GM18508 (cell line): Measurements from ENCODE around the gene POLR3GL.

ENCODE experiments used
- ATAC-seq: cut with Tn5 transposase; IDR thresholded peaks from one replicate; pipeline ENCODE4 v1.9.1; 2021; ENCODE audit warnings: moderate number of reproducible peaks; ENCODE audit not compliant: insufficient read depth, unreplicated experiment

POLR3GL gene

GRCh38 chr1:145946477-145946986, 18.0 kb upstream of the POLR3GL start:
- no peak for ATAC-seq

DNA sequence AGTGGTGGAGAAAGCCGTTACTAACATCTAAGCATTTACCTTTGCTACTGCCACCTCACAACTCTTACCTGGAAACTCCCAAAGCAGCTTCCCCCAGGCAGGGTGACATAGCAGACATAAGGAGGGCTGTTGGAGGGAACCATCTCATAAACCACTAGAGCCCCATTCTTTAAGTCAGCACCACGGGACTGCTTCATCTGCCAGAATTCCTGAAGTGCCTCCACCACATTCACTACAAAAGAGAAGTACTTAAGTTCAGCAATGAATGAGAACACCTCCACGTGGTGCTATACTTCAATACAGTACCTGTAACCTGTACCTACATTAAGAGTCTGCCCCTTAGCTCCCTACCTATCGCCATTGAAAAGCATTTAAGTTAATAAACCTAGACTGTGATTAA, 16.9 kb upstream of the POLR3GL start:
- ATAC-seq = no peak

DNA sequence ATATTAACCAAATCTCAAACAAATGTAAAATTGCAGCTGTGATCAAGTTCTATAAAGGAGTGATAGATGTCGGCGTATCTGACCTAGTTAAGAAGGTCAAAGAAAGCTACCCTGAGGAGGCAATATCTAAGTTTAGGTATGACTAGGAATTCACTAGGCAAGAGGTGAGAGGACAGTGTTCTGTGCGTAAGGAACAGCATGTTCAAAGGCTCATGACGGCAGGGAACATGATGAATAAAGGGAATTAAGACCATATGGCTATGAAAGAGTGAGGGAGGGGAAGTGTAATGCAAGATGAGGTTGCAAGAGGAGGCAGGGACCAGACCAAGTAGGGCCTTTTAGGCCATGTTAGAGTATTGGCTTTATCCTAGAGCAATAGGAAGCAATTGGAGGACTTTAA, 15.3 kb upstream of the POLR3GL start:
- no peak for ATAC-seq

GRCh38 chr1:145951526-145951925, 13.0 kb upstream of the POLR3GL start:
- ATAC-seq = no peak

DNA sequence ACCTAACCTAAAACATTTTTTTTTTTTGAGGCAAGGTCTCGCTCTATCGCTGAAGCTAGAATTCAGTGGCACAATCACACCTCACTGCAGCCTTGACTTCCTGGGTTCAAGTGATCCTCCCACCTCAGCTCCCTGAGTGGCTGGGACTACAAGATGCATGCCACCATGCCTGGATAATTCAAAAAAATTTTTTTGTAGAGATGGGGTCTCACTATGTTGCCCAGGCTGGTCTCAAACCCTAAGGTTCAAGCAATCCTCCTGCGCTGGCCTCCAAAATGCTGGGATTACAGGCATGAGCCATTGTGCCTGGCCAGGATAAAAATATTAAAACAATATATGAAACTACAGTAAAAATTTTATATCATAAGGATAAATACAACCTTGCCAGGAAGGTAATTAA, 11.6 kb upstream of the POLR3GL start:
- no peak for ATAC-seq

DNA sequence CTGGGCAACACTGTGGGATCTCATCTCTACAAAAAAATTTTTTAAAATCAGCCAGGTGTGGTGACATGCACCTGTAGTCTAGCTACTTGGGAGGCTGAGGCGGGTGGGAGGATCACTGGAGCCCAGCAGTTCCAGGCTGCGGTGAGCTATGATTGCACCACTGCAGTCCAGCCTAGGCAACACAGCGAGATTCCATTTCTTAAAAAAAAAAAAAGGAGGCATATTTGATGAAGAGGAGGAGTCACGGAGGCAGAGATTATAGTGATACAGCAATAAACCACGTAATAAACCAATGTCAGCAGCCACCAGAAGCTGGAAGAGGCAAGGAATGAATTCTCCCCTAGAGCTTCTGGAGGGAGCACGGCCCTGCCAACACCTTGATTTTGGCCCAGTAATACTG, 10.6 kb upstream of the POLR3GL start:
- ATAC-seq = no peak

DNA sequence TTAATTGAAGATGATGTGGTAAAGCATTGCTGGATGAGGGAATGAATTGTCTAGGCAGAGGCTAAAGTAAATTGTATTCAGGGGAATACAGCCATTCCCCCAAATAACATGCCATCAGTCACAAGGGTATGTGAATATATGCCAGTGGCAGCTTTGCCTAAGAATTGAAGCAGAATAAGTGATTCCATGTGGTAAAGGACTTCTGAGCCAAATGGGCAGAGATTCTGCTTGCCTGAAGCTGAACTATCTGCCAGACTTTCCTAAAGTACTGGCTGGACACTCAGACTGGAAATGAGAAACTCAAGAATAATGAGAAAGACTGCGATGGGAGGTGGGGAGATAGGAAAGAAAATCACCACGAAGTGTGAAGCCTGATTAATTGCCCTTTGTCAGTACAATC, 9.1 kb upstream of the POLR3GL start:
- ATAC-seq = no peak

- ATAC-seq = no peak
Observed at GRCh38 chr1:145956361-145956760, 8.1 kb upstream of the POLR3GL start.

- ATAC-seq = no peak
Observed at GRCh38 chr1:145956781-145957442, 7.6 kb upstream of the POLR3GL start.

DNA sequence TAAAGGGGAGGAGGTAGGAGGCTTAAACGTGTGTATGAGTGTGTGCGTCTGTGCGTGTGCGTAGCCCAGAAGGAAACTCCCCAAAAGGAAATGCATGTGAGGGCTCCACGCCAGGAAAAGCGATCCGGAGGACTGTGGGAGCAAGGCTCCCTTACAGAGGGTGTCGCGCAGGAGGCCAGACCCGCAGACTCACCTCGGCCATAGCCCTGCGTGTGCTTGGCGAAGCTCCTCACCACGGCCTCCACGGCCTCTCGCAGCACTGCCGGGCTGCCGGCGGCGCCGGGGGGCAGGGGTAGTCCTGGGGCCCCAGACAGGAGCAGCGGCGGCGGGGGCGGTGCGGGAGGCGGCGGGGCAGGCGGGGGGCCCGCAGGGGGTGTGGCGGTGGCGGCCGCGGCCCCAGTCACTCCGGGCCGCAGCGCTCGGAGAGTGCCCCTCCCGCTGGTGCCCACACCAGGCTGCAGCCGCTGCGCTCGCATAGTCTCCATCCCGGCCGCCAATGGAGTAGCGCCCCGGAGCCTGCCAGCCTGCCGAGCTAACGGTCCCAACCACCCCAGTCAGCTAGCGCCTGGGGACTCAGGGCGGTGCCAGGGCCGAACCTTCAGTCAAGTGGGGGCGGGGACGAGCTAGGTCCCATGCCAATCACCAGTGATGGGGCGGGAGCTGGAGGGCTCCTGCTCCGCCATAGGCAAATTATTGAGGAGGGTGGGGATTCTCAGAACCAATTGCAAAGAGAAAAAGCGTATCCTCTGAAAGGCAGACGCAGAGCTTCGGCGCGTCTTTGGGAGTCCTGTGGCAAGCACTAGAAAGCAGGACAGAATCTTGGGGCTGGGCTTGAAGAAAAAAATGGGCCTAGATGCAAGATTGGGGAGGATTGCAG, 6.8 kb upstream of the POLR3GL start, which contains the start of gene LIX1L:
Gene LIX1L, minus strand, starts transcription at position 575 of the 877 bp plus-strand sequence. Its CDS starts 90 bp downstream, at position 485.
- ATAC-seq = peak; percentile 71

- no peak for ATAC-seq
Observed at GRCh38 chr1:145958734-145959133, 5.8 kb upstream of the POLR3GL start.

DNA sequence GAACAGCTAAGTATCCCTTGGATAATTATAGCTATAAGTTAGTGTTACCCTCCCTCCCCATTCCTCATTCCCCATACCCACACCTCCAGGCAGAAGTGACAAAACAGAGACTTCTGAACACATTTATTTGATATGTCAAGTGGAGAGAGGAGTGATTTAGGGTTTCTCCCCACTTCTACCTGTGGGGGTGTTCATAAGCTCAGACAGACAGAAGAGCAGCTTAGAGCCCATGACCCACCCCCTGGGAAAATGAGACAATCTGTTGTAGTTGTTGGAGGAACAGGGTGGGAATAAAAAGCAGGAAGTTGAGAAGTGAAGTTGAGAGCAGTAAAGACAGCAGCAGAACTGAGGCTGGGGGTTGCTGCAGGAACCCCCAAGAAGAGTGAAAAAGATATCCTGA, 5.2 kb upstream of the POLR3GL start:
- no peak for ATAC-seq

- ATAC-seq = no peak
Observed at GRCh38 chr1:145959957-145960467, 4.5 kb upstream of the POLR3GL start.

DNA sequence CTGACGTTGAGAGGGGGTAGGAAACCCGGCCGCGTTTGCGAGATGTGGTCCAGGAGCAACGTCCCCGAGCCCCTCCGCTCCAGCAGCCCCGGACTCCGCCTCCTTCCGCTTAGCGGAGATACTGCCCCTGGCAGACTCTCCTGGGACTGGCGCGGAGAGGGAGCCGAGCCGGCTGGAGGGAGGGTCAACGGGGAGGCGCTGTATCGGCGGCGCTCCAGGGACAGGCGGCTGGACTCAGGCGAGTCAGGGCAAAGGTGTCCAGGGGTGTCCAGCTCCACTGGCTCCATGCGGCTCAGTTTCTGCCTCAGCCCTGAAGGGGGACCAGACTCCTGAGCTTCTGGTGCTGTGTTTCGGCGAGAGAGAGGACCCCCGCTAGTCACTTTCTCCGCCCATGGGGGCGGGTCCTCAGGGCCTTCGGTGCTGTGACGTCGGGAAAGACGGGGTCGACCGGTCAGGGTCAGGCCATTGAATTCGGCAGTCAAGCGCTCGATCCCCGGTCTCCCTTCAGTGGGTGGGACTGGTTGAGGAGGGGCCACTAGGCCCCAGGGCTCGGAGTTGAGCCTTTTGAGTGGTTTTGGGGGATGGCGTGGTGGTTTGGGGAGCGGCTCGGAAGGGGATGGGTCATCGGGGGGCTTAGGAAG, 3.9 kb upstream of the POLR3GL start:
- no peak for ATAC-seq

- ATAC-seq = no peak
Observed at GRCh38 chr1:145961109-145961424, 3.4 kb upstream of the POLR3GL start.

GRCh38 chr1:145961425-145962156, 2.9 kb upstream of the POLR3GL start:
- no peak for ATAC-seq

DNA sequence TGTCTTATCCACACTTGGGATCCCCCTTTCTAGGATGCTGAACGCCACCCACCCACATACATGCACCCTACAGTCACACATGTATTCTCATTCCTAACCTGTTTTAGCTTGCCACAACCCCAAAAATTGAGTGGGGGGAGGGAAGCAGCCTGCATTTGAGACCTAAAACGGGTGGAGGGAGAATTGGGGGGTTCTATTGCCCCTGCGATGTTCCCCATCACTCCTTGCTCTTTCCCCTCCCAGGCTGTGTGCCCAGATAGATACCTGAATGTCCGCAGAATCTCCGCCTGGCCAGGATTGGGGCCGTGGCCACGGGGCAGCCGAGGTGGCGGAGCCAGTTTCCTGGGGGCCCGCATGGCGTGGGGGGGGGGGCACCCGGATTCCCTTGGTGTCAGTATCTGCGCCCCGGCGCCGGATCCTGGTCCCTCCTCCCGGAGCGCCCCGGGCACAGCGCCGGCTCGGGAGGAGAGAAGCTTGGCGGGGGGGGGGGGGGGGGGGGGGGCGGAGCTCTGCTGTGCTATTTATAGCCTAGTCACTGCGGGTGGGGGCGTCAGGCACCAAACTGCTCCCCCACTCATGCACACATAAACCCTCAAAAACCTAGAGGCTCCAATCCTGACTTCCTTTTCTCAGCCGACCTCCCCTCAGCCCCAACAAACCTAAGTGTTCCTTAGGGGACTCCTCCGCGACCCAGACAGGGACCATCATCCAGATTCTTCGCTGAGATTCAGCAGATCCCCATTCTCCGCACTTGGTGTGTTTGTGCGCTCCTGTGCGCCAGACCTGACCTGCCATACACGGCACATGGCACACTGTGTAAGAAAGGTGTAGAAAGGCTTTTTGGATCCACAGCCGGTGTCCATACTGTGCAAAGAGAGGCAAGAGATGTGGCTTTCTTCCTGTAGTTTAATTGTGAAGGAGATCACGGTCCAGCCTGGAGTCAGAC, 2.1 kb upstream of the POLR3GL start:
- ATAC-seq = no peak

DNA sequence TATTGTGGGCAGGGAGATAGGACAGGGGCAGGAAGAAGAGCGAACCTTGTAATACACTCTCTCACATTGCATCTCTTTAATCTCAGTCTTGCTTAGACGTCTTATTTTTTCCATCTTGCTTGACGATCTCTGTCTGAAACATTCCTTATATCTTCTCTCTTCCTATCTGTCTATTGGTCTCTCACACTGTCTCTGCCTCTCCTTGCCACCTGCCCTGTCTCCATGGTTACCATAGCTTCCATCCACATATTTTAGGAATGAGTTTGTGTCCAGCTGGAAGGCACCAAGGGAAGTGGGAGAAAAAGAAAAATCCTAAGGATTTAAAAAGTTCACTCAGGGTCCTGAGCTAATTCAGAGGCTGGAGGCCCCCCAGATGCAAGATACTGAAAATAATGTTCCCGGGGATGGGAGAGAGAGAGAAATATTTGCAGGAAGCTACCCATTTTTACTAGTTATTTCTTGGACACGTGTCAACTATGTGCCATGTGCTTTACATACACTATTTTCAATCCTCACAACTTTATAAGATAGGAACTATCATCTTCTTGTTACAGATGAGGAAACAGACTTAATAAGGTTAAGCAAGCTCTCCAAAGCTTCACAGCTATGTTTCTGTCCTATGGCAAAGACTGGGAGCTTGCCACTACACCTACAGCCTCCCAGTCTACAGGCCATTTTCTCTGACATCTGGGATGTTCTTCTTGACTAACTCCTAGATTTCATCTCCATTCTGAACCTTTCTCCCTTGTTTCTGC, 1.0 kb upstream of the POLR3GL start:
- ATAC-seq = no peak
